SK-N-DZ (cell line): ENCODE measurements around the gene RNASE9.
"Not testable (repeated sequence)": the region's sequence is repeated elsewhere in the genome, so short reads cannot be mapped to it uniquely, and the experiment has no call there.

ENCODE experiments used
- DNase-seq: peaks from one replicate; pipeline ENCODE4 v3.0.0-alpha.2; 2015; ENCODE audit warnings: low spot score

Gene RNASE9

GRCh38 chr14:20522332-20522731 lies 38.5 kb downstream of the RNASE9 start:
- no peak for DNase-seq

- no peak for DNase-seq
These were observed 43.9 kb downstream of the RNASE9 start for GRCh38 chr14:20516921-20517320.

- no peak for DNase-seq
These were observed 45.0 kb downstream of the RNASE9 start for GRCh38 chr14:20515846-20516245.

GRCh38 chr14:20512177-20512905 lies 48.5 kb downstream of the RNASE9 start:
- DNase-seq, result no peak

GRCh38 chr14:20508367-20508766 lies 52.5 kb downstream of the RNASE9 start:
- DNase-seq, result no peak

GRCh38 chr14:20507537-20507936 lies 53.3 kb downstream of the RNASE9 start:
- not testable (repeated sequence) for DNase-seq

GRCh38 chr14:20506752-20507151 lies 54.1 kb downstream of the RNASE9 start:
- DNase-seq, result not testable (repeated sequence)

- DNase-seq, result not testable (repeated sequence)
These were observed 54.6 kb downstream of the RNASE9 start for GRCh38 chr14:20506276-20506675.
